ENCODE results near the gene KCNQ2. TPM values are rescaled to one million over a fixed set of nuclear protein-coding genes. Genes with fewer than 3 reads are reported as not detected.

Gene KCNQ2
- total and polyA plus RNA-seq, 9 donors: not detected

DNA sequence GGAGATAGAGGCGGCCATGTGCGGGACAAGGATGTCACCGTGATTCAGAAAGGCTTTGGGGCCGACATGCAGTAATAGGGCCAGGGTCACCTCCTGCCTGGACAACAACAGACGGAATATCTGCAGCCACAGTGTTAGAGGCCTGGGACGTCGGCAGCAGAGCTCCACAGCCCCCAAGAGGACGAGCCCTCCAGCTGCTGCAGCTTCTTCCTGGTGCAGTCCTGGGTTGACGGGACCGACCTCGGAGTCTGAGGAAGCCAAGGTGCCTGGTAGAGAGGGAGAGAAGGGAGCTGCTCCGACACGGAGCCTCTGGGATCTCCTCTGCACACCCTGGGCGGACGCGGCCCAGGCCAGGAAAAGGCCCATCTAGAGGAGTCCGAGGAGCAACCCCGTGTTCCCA, 88.1 kb downstream of the KCNQ2 start:
- no peaks in the 10 kb centered on the region for H3K4me1 ChIP-seq (ENCODE audit: insufficient read depth)
- no peak overlapping the region for H3K4me3 ChIP-seq
- WGBS, 3 donors: 73 to 77% (median 74%) methylated on average over 18 of the region's 18 CpGs
- intact Hi-C loops (cut with DNase I): loop anchor here in 2 of 4 donors (5.0 kb wide), 1 partner anchor 77 kb away; no protein-coding TSS in a partner anchor
- H3K36me3 ChIP-seq: no peaks in the 10 kb centered on the region
- H3K9me3 ChIP-seq: peaks cover 0 to 11% of the 10 kb centered on the region in 2 donors
- no peaks in the 10 kb centered on the region for H3K27me3 ChIP-seq
- DNase-seq: no peak
- no peak overlapping the region for H3K27ac ChIP-seq
- TF ChIP-seq EP300 (IDR thresholded peaks at IDR 0.05) (no peak), CTCF (IDR thresholded peaks at IDR 0.05) (no peak), POLR2A (IDR thresholded peaks at IDR 0.05) (no peak)

GRCh38 chr20:63383556-63383955, 88.9 kb downstream of the KCNQ2 start:
- H3K36me3 ChIP-seq: no peaks in the 10 kb centered on the region
- no peaks in the 10 kb centered on the region for H3K27me3 ChIP-seq
- DNase-seq: no peak
- H3K27ac ChIP-seq: no peak overlapping the region
- H3K4me1 ChIP-seq (ENCODE audit: insufficient read depth): no peaks in the 10 kb centered on the region
- WGBS, 3 donors: 59 to 68% (median 61%) methylated on average over 11 of the region's 11 CpGs
- no peak overlapping the region for H3K4me3 ChIP-seq
- intact Hi-C loops (cut with DNase I): loop anchor here in 2 of 4 donors (5.0 kb wide), 1 partner anchor 76 kb away; no protein-coding TSS in a partner anchor
- no peak for TF ChIP-seq CTCF (IDR thresholded peaks at IDR 0.05)
- TF ChIP-seq POLR2A (IDR thresholded peaks at IDR 0.05): no peak
- TF ChIP-seq EP300 (IDR thresholded peaks at IDR 0.05): no peak
- peaks cover 0 to 11% of the 10 kb centered on the region in 2 donors for H3K9me3 ChIP-seq

- Histone ChIP-seq H3K27ac (no peak overlapping the region), H3K27me3 (no peaks in the 10 kb centered on the region), H3K4me1 (ENCODE audit: insufficient read depth) (no peaks in the 10 kb centered on the region), H3K36me3 (no peaks in the 10 kb centered on the region), H3K9me3 (peaks cover 0 to 11% of the 10 kb centered on the region in 2 donors), H3K4me3 (no peak overlapping the region)
- intact Hi-C loops (cut with DNase I): loop anchor here in 2 of 4 donors (5.0 kb wide), 1 partner anchor 75 kb away; no protein-coding TSS in a partner anchor
- no peak for TF ChIP-seq CTCF (IDR thresholded peaks at IDR 0.05)
- no peak for TF ChIP-seq EP300 (IDR thresholded peaks at IDR 0.05)
- TF ChIP-seq POLR2A (IDR thresholded peaks at IDR 0.05): no peak
- no peak for DNase-seq
- 61 to 70% (median 67%) methylated on average over 14 to 17 of the region's 17 CpGs for WGBS, 3 donors
Measured at GRCh38 chr20:63382551-63383300, 89.7 kb downstream of the KCNQ2 start.

- Histone ChIP-seq H3K9me3 (peaks cover 0 to 11% of the 10 kb centered on the region in 2 donors), H3K4me1 (ENCODE audit: insufficient read depth) (no peaks in the 10 kb centered on the region), H3K4me3 (no peak overlapping the region), H3K27ac (no peak overlapping the region), H3K27me3 (no peaks in the 10 kb centered on the region), H3K36me3 (no peaks in the 10 kb centered on the region)
- no peak for TF ChIP-seq EP300 (IDR thresholded peaks at IDR 0.05)
- peak; percentile 31 to 86 (median 54) for TF ChIP-seq CTCF (IDR thresholded peaks at IDR 0.05)
- WGBS, 3 donors: 15 to 17% (median 16%) methylated on average over 22 of the region's 22 CpGs
- intact Hi-C loops (cut with DNase I): loop anchor here (2.0 to 5.0 kb wide), 3 partner anchors 71 to 75 kb away; no protein-coding TSS in a partner anchor
- DNase-seq: peak in 2 of 5 donors; percentile 50 to 56
Measured at GRCh38 chr20:63381781-63382431, 90.5 kb downstream of the KCNQ2 start.

Data from ovary (tissue), 9 donors.